Peyer's patch (tissue), 4 donors: ENCODE measurements around the gene PWWP2B.

Experiments
- POLR2A ChIP-seq, 2 donors: fragments of 450-650 bp; IDR thresholded peaks; one replicate each; pipeline ENCODE4 v1.5.1; 2017; ENCODE audit warnings: antibody characterized with exemption in 2 of 2, mild to moderate bottlenecking in 2 of 2, moderate library complexity in 2 of 2
- TF ChIP-seq, protein P1 (sequence below), 6 experiments: fragments of 450-650 bp in 4 of 6; fragments of 200-600 bp in 2 of 6; sonication (generic) in 1 of 6; IDR thresholded peaks; one replicate each; pipeline ENCODE4 v1.5.1; 2017 to 2019; ENCODE audit warnings: antibody characterized with exemption in 6 of 6, mild to moderate bottlenecking in 3 of 6, moderate library complexity in 1 of 6

DNA sequence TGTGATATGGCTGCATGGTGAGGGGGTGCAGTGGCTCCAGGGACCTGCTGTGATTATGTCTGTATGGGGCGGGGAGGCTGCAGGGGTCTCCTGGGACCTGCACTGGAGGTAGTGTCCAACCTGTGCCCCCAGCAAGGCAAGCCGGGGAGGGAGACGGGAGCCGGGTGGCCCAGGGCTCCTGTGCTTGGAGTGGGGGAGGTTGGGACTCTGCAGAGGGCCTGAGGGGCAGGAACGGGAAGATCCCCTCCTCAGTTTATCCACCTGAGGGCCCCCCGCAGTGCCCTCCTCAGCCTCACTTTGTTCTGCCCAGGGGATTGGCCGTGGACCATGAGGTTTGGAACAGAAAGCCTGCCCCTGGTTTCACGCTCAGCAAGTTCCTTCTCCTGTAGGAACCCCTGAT lies 22.8 kb upstream of the PWWP2B start:
- TF ChIP-seq POLR2A (IDR thresholded peaks at IDR 0.05) = no peak
- TF ChIP-seq, protein P1, sequence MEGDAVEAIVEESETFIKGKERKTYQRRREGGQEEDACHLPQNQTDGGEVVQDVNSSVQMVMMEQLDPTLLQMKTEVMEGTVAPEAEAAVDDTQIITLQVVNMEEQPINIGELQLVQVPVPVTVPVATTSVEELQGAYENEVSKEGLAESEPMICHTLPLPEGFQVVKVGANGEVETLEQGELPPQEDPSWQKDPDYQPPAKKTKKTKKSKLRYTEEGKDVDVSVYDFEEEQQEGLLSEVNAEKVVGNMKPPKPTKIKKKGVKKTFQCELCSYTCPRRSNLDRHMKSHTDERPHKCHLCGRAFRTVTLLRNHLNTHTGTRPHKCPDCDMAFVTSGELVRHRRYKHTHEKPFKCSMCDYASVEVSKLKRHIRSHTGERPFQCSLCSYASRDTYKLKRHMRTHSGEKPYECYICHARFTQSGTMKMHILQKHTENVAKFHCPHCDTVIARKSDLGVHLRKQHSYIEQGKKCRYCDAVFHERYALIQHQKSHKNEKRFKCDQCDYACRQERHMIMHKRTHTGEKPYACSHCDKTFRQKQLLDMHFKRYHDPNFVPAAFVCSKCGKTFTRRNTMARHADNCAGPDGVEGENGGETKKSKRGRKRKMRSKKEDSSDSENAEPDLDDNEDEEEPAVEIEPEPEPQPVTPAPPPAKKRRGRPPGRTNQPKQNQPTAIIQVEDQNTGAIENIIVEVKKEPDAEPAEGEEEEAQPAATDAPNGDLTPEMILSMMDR (IDR thresholded peaks at IDR 0.05) = no peak
